ENCODE measurements around the gene TMEM269. TPM values are rescaled to one million over a fixed set of nuclear protein-coding genes. Genes with fewer than 3 reads are reported as not detected.

TMEM269 gene
- total RNA-seq, result 0.52 TPM

- peak within 1 kb of the TSS; percentile 55 to 66 (median 61) for H3K4me3 ChIP-seq (ENCODE audit: low read length in 3 of 3)
- no peaks in the 10 kb centered on the region for H3K9me3 ChIP-seq (ENCODE audit: control insufficient read depth in 3 of 3, low read length in 3 of 3)
- H3K36me3 ChIP-seq (ENCODE audit: control insufficient read depth in 3 of 3, insufficient read depth in 3 of 3, low read length in 3 of 3), result peaks cover under 1 to 6% (median 4%) of the 10 kb centered on the region in 3 donors
- H3K9ac ChIP-seq (ENCODE audit: low read depth in 1 of 3, low read length in 3 of 3), result peak within 1 kb of the TSS in 2 of 3 donors; percentile 30 to 62
- no peak within 1 kb of the TSS for H3K27ac ChIP-seq (ENCODE audit: low read depth, low read length)
- H3K27me3 ChIP-seq (ENCODE audit: control insufficient read depth in 3 of 3, insufficient read depth in 3 of 3, low read length in 3 of 3), result peaks cover 0 to 15% (median 0%) of the 10 kb centered on the region in 3 donors
- H3K4me1 ChIP-seq (ENCODE audit: control insufficient read depth in 3 of 3, insufficient read depth in 3 of 3, low read length in 3 of 3), result peaks cover 9 to 16% (median 12%) of the 10 kb centered on the region in 3 donors
Measured at GRCh38 chr1:42784946-42785693, at the start of gene TMEM269. Gene TMEM269, plus strand, starts transcription at chr1:42784991. Its CDS starts 4,903 bp downstream, at chr1:42789894.

- no peak overlapping the region for H3K9ac ChIP-seq (ENCODE audit: low read depth in 1 of 3, low read length in 3 of 3)
- H3K27me3 ChIP-seq (ENCODE audit: control insufficient read depth in 3 of 3, insufficient read depth in 3 of 3, low read length in 3 of 3), result no peaks in the 10 kb centered on the region
- H3K4me1 ChIP-seq (ENCODE audit: control insufficient read depth in 3 of 3, insufficient read depth in 3 of 3, low read length in 3 of 3), result peaks cover 0 to 12% (median 2%) of the 10 kb centered on the region in 3 donors
Measured at GRCh38 chr1:42735056-42735455, 49.7 kb upstream of the TMEM269 start.

GRCh38 chr1:42735477-42736105 is 49.2 kb upstream of the TMEM269 start:
- no peak overlapping the region for H3K9ac ChIP-seq (ENCODE audit: low read depth in 1 of 3, low read length in 3 of 3)
- no peaks in the 10 kb centered on the region for H3K27me3 ChIP-seq (ENCODE audit: control insufficient read depth in 3 of 3, insufficient read depth in 3 of 3, low read length in 3 of 3)
- H3K9me3 ChIP-seq (ENCODE audit: control insufficient read depth in 3 of 3, low read length in 3 of 3), result no peaks in the 10 kb centered on the region
- no peak overlapping the region for H3K27ac ChIP-seq (ENCODE audit: low read depth, low read length)
- H3K36me3 ChIP-seq (ENCODE audit: control insufficient read depth in 3 of 3, insufficient read depth in 3 of 3, low read length in 3 of 3), result no peaks in the 10 kb centered on the region
- peaks cover 0 to 12% (median 2%) of the 10 kb centered on the region in 3 donors for H3K4me1 ChIP-seq (ENCODE audit: control insufficient read depth in 3 of 3, insufficient read depth in 3 of 3, low read length in 3 of 3)
- H3K4me3 ChIP-seq (ENCODE audit: low read length in 3 of 3), result no peak overlapping the region

More at GRCh38 chr1:42735056-42735455, 49.7 kb upstream of the TMEM269 start:
- no peaks in the 10 kb centered on the region for H3K9me3 ChIP-seq (ENCODE audit: control insufficient read depth in 3 of 3, low read length in 3 of 3)
- no peak overlapping the region for H3K27ac ChIP-seq (ENCODE audit: low read depth, low read length)
- H3K36me3 ChIP-seq (ENCODE audit: control insufficient read depth in 3 of 3, insufficient read depth in 3 of 3, low read length in 3 of 3), result no peaks in the 10 kb centered on the region
- no peak overlapping the region for H3K4me3 ChIP-seq (ENCODE audit: low read length in 3 of 3)

- no peak overlapping the region for H3K27ac ChIP-seq (ENCODE audit: low read depth, low read length)
- no peak overlapping the region for H3K4me3 ChIP-seq (ENCODE audit: low read length in 3 of 3)
- H3K9ac ChIP-seq (ENCODE audit: low read depth in 1 of 3, low read length in 3 of 3), result no peak overlapping the region
- no peaks in the 10 kb centered on the region for H3K36me3 ChIP-seq (ENCODE audit: control insufficient read depth in 3 of 3, insufficient read depth in 3 of 3, low read length in 3 of 3)
- no peaks in the 10 kb centered on the region for H3K9me3 ChIP-seq (ENCODE audit: control insufficient read depth in 3 of 3, low read length in 3 of 3)
- H3K4me1 ChIP-seq (ENCODE audit: control insufficient read depth in 3 of 3, insufficient read depth in 3 of 3, low read length in 3 of 3), result peaks cover 0 to 12% (median 2%) of the 10 kb centered on the region in 3 donors
- no peaks in the 10 kb centered on the region for H3K27me3 ChIP-seq (ENCODE audit: control insufficient read depth in 3 of 3, insufficient read depth in 3 of 3, low read length in 3 of 3)
Measured at GRCh38 chr1:42736152-42736551, 48.6 kb upstream of the TMEM269 start.

GRCh38 chr1:42736571-42737200 is 48.1 kb upstream of the TMEM269 start:
- H3K4me1 ChIP-seq (ENCODE audit: control insufficient read depth in 3 of 3, insufficient read depth in 3 of 3, low read length in 3 of 3), result peaks cover 0 to 12% (median 2%) of the 10 kb centered on the region in 3 donors
- H3K36me3 ChIP-seq (ENCODE audit: control insufficient read depth in 3 of 3, insufficient read depth in 3 of 3, low read length in 3 of 3), result no peaks in the 10 kb centered on the region
- no peak overlapping the region for H3K27ac ChIP-seq (ENCODE audit: low read depth, low read length)
- no peak overlapping the region for H3K9ac ChIP-seq (ENCODE audit: low read depth in 1 of 3, low read length in 3 of 3)
- no peak overlapping the region for H3K4me3 ChIP-seq (ENCODE audit: low read length in 3 of 3)
- no peaks in the 10 kb centered on the region for H3K27me3 ChIP-seq (ENCODE audit: control insufficient read depth in 3 of 3, insufficient read depth in 3 of 3, low read length in 3 of 3)
- no peaks in the 10 kb centered on the region for H3K9me3 ChIP-seq (ENCODE audit: control insufficient read depth in 3 of 3, low read length in 3 of 3)

- Histone ChIP-seq H3K27me3 (ENCODE audit: control insufficient read depth in 3 of 3, insufficient read depth in 3 of 3, low read length in 3 of 3) (no peaks in the 10 kb centered on the region), H3K4me1 (ENCODE audit: control insufficient read depth in 3 of 3, insufficient read depth in 3 of 3, low read length in 3 of 3) (peaks cover 0 to 12% (median 2%) of the 10 kb centered on the region in 3 donors), H3K36me3 (ENCODE audit: control insufficient read depth in 3 of 3, insufficient read depth in 3 of 3, low read length in 3 of 3) (no peaks in the 10 kb centered on the region), H3K9ac (ENCODE audit: low read depth in 1 of 3, low read length in 3 of 3) (no peak overlapping the region), H3K27ac (ENCODE audit: low read depth, low read length) (no peak overlapping the region), H3K9me3 (ENCODE audit: control insufficient read depth in 3 of 3, low read length in 3 of 3) (no peaks in the 10 kb centered on the region), H3K4me3 (ENCODE audit: low read length in 3 of 3) (no peak overlapping the region)
Measured at GRCh38 chr1:42737257-42737656, 47.5 kb upstream of the TMEM269 start.

- no peaks in the 10 kb centered on the region for H3K36me3 ChIP-seq (ENCODE audit: control insufficient read depth in 3 of 3, insufficient read depth in 3 of 3, low read length in 3 of 3)
- H3K9ac ChIP-seq (ENCODE audit: low read depth in 1 of 3, low read length in 3 of 3), result no peak overlapping the region
- no peaks in the 10 kb centered on the region for H3K27me3 ChIP-seq (ENCODE audit: control insufficient read depth in 3 of 3, insufficient read depth in 3 of 3, low read length in 3 of 3)
- H3K4me3 ChIP-seq (ENCODE audit: low read length in 3 of 3), result no peak overlapping the region
- peaks cover 0 to 12% (median 2%) of the 10 kb centered on the region in 3 donors for H3K4me1 ChIP-seq (ENCODE audit: control insufficient read depth in 3 of 3, insufficient read depth in 3 of 3, low read length in 3 of 3)
- no peak overlapping the region for H3K27ac ChIP-seq (ENCODE audit: low read depth, low read length)
- H3K9me3 ChIP-seq (ENCODE audit: control insufficient read depth in 3 of 3, low read length in 3 of 3), result no peaks in the 10 kb centered on the region
Measured at GRCh38 chr1:42737986-42738677, 46.7 kb upstream of the TMEM269 start.

- H3K9ac ChIP-seq (ENCODE audit: low read depth in 1 of 3, low read length in 3 of 3), result no peak overlapping the region
- H3K4me1 ChIP-seq (ENCODE audit: control insufficient read depth in 3 of 3, insufficient read depth in 3 of 3, low read length in 3 of 3), result peaks cover 0 to 12% (median 2%) of the 10 kb centered on the region in 3 donors
- H3K36me3 ChIP-seq (ENCODE audit: control insufficient read depth in 3 of 3, insufficient read depth in 3 of 3, low read length in 3 of 3), result no peaks in the 10 kb centered on the region
- no peaks in the 10 kb centered on the region for H3K27me3 ChIP-seq (ENCODE audit: control insufficient read depth in 3 of 3, insufficient read depth in 3 of 3, low read length in 3 of 3)
- H3K27ac ChIP-seq (ENCODE audit: low read depth, low read length), result no peak overlapping the region
- H3K4me3 ChIP-seq (ENCODE audit: low read length in 3 of 3), result no peak overlapping the region
- H3K9me3 ChIP-seq (ENCODE audit: control insufficient read depth in 3 of 3, low read length in 3 of 3), result no peaks in the 10 kb centered on the region
Measured at GRCh38 chr1:42738678-42739226, 46.0 kb upstream of the TMEM269 start.

GRCh38 chr1:42739753-42740700 is 44.8 kb upstream of the TMEM269 start, which contains the start of gene CLDN19:
Gene CLDN19, minus strand, starts transcription at chr1:42740236. Its CDS starts 173 bp downstream, at chr1:42740063.
- peak within 1 kb of the TSS in 1 of 3 donors; percentile 25 for H3K9ac ChIP-seq (ENCODE audit: low read depth in 1 of 3, low read length in 3 of 3)

More at GRCh38 chr1:42739753-42740700, 44.8 kb upstream of the TMEM269 start, which contains the start of gene CLDN19:
- no peaks in the 10 kb centered on the region for H3K36me3 ChIP-seq (ENCODE audit: control insufficient read depth in 3 of 3, insufficient read depth in 3 of 3, low read length in 3 of 3)
- no peaks in the 10 kb centered on the region for H3K9me3 ChIP-seq (ENCODE audit: control insufficient read depth in 3 of 3, low read length in 3 of 3)
- no peak within 1 kb of the TSS for H3K4me3 ChIP-seq (ENCODE audit: low read length in 3 of 3)
- H3K27ac ChIP-seq (ENCODE audit: low read depth, low read length), result no peak within 1 kb of the TSS
- H3K4me1 ChIP-seq (ENCODE audit: control insufficient read depth in 3 of 3, insufficient read depth in 3 of 3, low read length in 3 of 3), result peaks cover 0 to 12% (median 2%) of the 10 kb centered on the region in 3 donors
- no peaks in the 10 kb centered on the region for H3K27me3 ChIP-seq (ENCODE audit: control insufficient read depth in 3 of 3, insufficient read depth in 3 of 3, low read length in 3 of 3)
